Psoas muscle (tissue), 8 donors: ENCODE data around the gene IGIP. TPM values are rescaled to one million over a fixed set of nuclear protein-coding genes. Genes with fewer than 3 reads are reported as not detected.
"Not testable (repeated sequence)": the region's sequence is repeated elsewhere in the genome, so short reads cannot be mapped to it uniquely, and the experiment has no call there.

ENCODE experiments used
- ATAC-seq, 4 donors: fragments of 200-7000 bp; cut with Tn5 transposase; one replicate each; pipeline ENCODE4 v1.9.1; 2020; ENCODE audit warnings: moderate library complexity in 3 of 4, mild to moderate bottlenecking in 2 of 4
- DNase-seq, 2 donors: peaks; one replicate each; pipeline ENCODE4 v3.0.0-alpha.2; 2020
- H3K27ac ChIP-seq: fragments of 200-600 bp; one replicate; pipeline ENCODE4 v1.8.0; 2022
- H3K27me3 ChIP-seq, 3 donors: fragments of 200-600 bp in 1 of 3; one replicate each; pipeline versions ENCODE4 v1.6.1 to v1.8.0; 2013 to 2022; ENCODE audit warnings: low read length in 2 of 3, mild to moderate bottlenecking in 2 of 3, moderate library complexity in 1 of 3; ENCODE audit not compliant: insufficient read depth in 3 of 3
- H3K36me3 ChIP-seq, 2 donors: fragments of 200-600 bp in 1 of 2; one replicate each; pipeline versions ENCODE4 v1.6.1 to v1.8.0; 2013 to 2022; ENCODE audit warnings: low read depth in 1 of 2, mild to moderate bottlenecking in 1 of 2, moderate library complexity in 1 of 2; ENCODE audit not compliant: insufficient read depth in 1 of 2
- H3K4me1 ChIP-seq: fragments of 200-600 bp; one replicate; pipeline ENCODE4 v1.8.0; 2022
- H3K4me3 ChIP-seq: fragments of 200-600 bp; one replicate; pipeline ENCODE4 v1.8.0; 2022; ENCODE audit warnings: mild to moderate bottlenecking
- H3K9me3 ChIP-seq: fragments of 200-600 bp; one replicate; pipeline ENCODE4 v1.8.0; 2022
- WGBS, 3 donors: extraction: QIAGEN DNeasy Blood & Tissue Kit; methylation state at CpG; one replicate each; pipeline versions ENCODE4 v1.1.6 to v1.1.7; 2013; 5-methylcytosine and 5-hydroxymethylcytosine counted together
- intact Hi-C, 2 donors: fragments of 100-400 bp; cut with DNase I; formaldehyde crosslinking; loops; one replicate each; pipeline versions ENCODE4 v1.11.0 to v1.14.2; 2022
- polyA plus RNA-seq, 3 donors: library from polyadenylated mRNA; stranded (reverse); fragments of 200-250 nt; gene quantifications; one replicate each; pipeline ENCODE4 v1.2.3, GENCODE V29; 2013
- total RNA-seq, 4 donors: library from RNA; stranded (reverse); fragmentation: NEBNext Ultra II Directional in 2 of 4; extraction: Animal tissue kit (Norgen Biotek cat#: 25700) in 2 of 4; gene quantifications; one replicate each; pipeline versions ENCODE4 v1.2.1 to v1.2.4, GENCODE V29; 2021 to 2023
- TF ChIP-seq, protein P1 (sequence below): fragments of 200-600 bp; IDR thresholded peaks from one replicate; pipeline ENCODE4 v1.8.0; 2022; ENCODE audit warnings: antibody characterized with exemption
- donor health status: healthy with polysubstance abuse.
- donor health status: DM: no; HTN: no; CAD: no; lungs with moderate emphysema.
- donor health status: Bipolar disorder and iron deficiency.
- donor health status: healthy.
- donor health status: DM: yes; HTN: yes; CAD: no.
- donor health status: DM: no; HTN: no; CAD: no.
- donor health status: DM: no; HTN: no; CAD: no.
- donor health status: DM: yes; HTN: yes; CAD: no.

The IGIP gene
- total and polyA plus RNA-seq, 7 donors, result 3.5 to 11.6 (median 6.8) TPM

- WGBS, 3 donors, result 47 to 68% (median 51%) methylated on average over 8 of the region's 8 CpGs
- H3K36me3 ChIP-seq, result no peaks in the 10 kb centered on the region
- peaks cover 3% of the 10 kb centered on the region for H3K4me1 ChIP-seq
- H3K27ac ChIP-seq, result no peak overlapping the region
- no peak for DNase-seq
- ATAC-seq, result no peak
- no peaks in the 10 kb centered on the region for H3K27me3 ChIP-seq
- intact Hi-C loops, result no loop called here
- TF ChIP-seq, protein P1, sequence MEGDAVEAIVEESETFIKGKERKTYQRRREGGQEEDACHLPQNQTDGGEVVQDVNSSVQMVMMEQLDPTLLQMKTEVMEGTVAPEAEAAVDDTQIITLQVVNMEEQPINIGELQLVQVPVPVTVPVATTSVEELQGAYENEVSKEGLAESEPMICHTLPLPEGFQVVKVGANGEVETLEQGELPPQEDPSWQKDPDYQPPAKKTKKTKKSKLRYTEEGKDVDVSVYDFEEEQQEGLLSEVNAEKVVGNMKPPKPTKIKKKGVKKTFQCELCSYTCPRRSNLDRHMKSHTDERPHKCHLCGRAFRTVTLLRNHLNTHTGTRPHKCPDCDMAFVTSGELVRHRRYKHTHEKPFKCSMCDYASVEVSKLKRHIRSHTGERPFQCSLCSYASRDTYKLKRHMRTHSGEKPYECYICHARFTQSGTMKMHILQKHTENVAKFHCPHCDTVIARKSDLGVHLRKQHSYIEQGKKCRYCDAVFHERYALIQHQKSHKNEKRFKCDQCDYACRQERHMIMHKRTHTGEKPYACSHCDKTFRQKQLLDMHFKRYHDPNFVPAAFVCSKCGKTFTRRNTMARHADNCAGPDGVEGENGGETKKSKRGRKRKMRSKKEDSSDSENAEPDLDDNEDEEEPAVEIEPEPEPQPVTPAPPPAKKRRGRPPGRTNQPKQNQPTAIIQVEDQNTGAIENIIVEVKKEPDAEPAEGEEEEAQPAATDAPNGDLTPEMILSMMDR, result no peak
- H3K9me3 ChIP-seq, result no peaks in the 10 kb centered on the region
- H3K4me3 ChIP-seq, result no peak overlapping the region
These were observed 28.2 kb downstream of the IGIP start for GRCh38 chr5:140153905-140154304.

- not testable (repeated sequence) for DNase-seq, H3K9me3 ChIP-seq, H3K4me1 ChIP-seq, H3K27ac ChIP-seq, H3K36me3 ChIP-seq, H3K4me3 ChIP-seq, ATAC-seq, H3K27me3 ChIP-seq
- intact Hi-C loops, result loop anchor here in 1 of 2 donors (5.0 kb wide), 1 partner anchor 83 kb away; no protein-coding TSS in a partner anchor
- 87 to 90% (median 88%) methylated on average over 21 of the region's 21 CpGs for WGBS, 3 donors
These were observed 29.1 kb downstream of the IGIP start for GRCh38 chr5:140154710-140155381.

GRCh38 chr5:140157032-140157781, 31.5 kb downstream of the IGIP start:
- ATAC-seq, result peak; percentile 95 to 97 (median 96)
- WGBS, 3 donors, result 2 to 5% (median 5%) methylated on average over 27 to 30 of the region's 30 CpGs
- H3K27ac ChIP-seq, result no peak overlapping the region
- H3K27me3 ChIP-seq, result no peaks in the 10 kb centered on the region
- intact Hi-C loops, result loop anchor here (1.0 to 5.0 kb wide), 3 partner anchors 84 to 370 kb away; no protein-coding TSS in a partner anchor
- DNase-seq, result peak; percentile 87 to 93
- H3K4me3 ChIP-seq, result peak overlapping the region; percentile 55
- no peaks in the 10 kb centered on the region for H3K36me3 ChIP-seq
- H3K9me3 ChIP-seq, result no peaks in the 10 kb centered on the region
- TF ChIP-seq, protein P1, result peak; percentile 91
- H3K4me1 ChIP-seq, result peaks cover 3% of the 10 kb centered on the region

GRCh38 chr5:140159014-140159927, 33.5 kb downstream of the IGIP start:
- Histone ChIP-seq H3K4me1 (peaks cover 3% of the 10 kb centered on the region), H3K27ac (no peak overlapping the region), H3K4me3 (no peak overlapping the region), H3K36me3 (no peaks in the 10 kb centered on the region), H3K9me3 (no peaks in the 10 kb centered on the region), H3K27me3 (no peaks in the 10 kb centered on the region)
- DNase-seq, result no peak
- intact Hi-C loops, result loop anchor here in 1 of 2 donors (5.0 kb wide), 1 partner anchor 87 kb away; no protein-coding TSS in a partner anchor
- WGBS, 3 donors, result 80 to 85% (median 84%) methylated on average over 7 of the region's 7 CpGs
- no peak for ATAC-seq
- TF ChIP-seq, protein P1, result no peak
